ENCODE measurements around the gene PPP6R2.
"Not testable (repeated sequence)": the region's sequence is repeated elsewhere in the genome, so short reads cannot be mapped to it uniquely, and the experiment has no call there.

PPP6R2 gene

DNA sequence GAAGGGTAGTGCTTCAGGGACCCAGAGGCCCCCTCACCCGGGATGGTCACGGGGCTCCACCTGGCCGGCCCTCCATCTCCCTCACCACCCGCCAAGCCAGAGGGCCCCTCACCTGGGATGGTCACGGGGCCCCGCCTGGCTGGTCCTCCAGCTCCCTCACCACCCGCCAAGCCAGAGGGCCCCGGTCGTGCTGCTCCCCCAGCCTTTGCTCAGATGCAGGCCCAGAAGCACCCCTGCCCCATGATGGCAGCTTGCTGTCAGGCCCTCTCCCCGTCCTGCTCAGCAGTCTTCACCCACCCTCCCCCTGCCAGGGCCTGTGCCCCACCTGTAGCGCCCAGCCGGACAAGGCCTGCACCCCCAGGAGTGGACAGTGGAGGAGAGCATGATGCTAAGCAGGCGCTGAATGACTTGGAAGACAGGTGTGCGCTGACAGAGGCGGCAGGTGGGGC, 23.6 kb upstream of the PPP6R2 start:
- TF ChIP-seq, protein P1, sequence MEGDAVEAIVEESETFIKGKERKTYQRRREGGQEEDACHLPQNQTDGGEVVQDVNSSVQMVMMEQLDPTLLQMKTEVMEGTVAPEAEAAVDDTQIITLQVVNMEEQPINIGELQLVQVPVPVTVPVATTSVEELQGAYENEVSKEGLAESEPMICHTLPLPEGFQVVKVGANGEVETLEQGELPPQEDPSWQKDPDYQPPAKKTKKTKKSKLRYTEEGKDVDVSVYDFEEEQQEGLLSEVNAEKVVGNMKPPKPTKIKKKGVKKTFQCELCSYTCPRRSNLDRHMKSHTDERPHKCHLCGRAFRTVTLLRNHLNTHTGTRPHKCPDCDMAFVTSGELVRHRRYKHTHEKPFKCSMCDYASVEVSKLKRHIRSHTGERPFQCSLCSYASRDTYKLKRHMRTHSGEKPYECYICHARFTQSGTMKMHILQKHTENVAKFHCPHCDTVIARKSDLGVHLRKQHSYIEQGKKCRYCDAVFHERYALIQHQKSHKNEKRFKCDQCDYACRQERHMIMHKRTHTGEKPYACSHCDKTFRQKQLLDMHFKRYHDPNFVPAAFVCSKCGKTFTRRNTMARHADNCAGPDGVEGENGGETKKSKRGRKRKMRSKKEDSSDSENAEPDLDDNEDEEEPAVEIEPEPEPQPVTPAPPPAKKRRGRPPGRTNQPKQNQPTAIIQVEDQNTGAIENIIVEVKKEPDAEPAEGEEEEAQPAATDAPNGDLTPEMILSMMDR (IDR thresholded peaks at IDR 0.05; ENCODE audit: insufficient read depth, low read depth, low read length, missing control alignments): no peak
- no peak for DNase-seq (ENCODE audit: low read depth)
- no peak overlapping the region for H3K4me3 ChIP-seq (ENCODE audit: low read depth, low read length)

DNA sequence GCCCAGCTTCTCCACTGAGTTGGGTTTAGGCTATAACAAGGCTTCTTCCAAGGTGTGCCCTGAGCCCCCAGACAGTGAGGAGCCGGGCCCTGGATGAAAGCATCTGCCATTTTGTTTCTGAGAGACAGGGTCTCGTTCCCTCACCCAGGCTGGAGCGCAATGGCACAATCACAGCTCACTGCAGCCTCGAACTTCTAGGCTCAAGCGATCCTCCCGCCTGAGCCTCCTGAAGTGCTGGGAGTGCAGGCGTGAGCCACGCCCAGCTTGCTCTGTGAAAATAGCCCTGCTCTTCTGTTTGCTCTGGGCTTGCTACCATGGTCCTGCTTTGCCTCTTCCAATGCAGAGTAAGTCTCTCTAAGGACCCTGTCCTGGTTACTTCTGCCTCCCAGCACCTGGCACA, 23.0 kb upstream of the PPP6R2 start:
- no peak overlapping the region for H3K4me3 ChIP-seq (ENCODE audit: low read depth, low read length)
- DNase-seq (ENCODE audit: low read depth): no peak
- TF ChIP-seq, protein P1 (IDR thresholded peaks at IDR 0.05; ENCODE audit: insufficient read depth, low read depth, low read length, missing control alignments): no peak

DNA sequence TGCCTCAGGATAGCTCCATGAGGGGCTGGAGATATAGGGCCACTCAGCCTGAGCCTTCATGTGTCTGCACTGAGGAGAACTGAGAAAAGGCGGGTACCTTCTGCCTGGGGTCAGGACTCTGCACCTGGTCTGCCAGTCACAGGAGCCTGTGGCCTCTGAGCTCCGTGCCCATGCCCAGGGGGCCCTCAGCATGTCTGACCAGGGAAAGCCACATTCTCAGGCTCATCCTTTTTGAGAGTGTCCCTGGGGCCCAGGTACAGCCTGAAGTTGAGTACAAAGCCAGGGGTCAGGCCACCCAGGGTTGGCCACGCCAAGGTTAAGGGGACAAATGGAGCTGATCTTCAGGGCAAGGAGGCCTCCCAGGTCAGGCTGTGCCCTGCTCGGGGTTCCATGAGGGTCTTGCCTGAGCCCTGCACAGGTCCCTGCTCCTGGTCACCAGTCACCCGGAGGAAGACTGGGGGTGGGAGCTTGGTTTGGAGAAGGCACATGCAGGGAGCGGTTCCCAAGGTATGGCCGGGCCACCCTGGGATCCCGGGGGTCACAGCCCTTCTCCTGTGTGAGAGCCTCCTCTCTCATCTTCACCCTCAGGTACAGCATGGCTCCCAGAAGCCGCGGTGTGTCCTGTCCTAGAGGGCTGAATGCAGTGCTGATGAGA, 22.3 kb upstream of the PPP6R2 start:
- TF ChIP-seq, protein P1 (IDR thresholded peaks at IDR 0.05; ENCODE audit: insufficient read depth, low read depth, low read length, missing control alignments): no peak
- H3K4me3 ChIP-seq (ENCODE audit: low read depth, low read length): no peak overlapping the region
- no peak for DNase-seq (ENCODE audit: low read depth)

DNA sequence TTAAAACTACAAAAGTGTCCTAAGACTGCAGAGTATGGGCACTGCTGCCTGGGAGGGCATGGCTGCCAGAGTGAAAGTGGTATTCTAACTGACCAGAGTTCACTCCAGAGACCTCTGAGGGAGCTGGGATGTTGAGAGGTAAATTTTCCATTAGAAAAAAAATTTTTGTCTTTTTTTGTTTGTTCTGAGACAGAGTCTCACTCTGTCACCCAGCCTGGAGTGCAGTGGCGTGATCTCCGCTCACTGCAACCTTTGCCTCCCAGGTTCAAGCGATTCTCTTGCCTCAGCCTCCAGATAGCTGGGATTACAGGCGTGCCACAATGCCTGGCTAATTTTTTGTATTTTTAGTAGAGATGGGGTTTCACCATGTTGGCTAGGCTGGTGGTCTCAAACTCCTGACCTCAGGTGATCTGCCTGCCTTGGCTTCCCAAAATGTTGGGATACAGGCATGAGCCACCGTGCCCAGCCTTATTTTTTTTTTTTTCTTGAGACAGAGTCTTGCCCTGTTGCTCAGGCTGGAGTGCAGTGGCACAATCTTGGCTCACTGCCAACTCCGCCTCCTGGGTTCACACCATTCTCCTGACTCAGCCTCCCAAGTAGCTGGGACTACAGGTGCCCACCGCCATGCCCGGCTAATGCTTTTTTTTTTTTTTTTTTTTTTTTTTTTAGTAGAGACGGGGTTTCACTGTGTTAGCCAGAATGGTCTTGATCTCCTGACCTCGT, 20.6 kb upstream of the PPP6R2 start:
- not testable (repeated sequence) for DNase-seq (ENCODE audit: low read depth); H3K4me3 ChIP-seq (ENCODE audit: low read depth, low read length)

DNA sequence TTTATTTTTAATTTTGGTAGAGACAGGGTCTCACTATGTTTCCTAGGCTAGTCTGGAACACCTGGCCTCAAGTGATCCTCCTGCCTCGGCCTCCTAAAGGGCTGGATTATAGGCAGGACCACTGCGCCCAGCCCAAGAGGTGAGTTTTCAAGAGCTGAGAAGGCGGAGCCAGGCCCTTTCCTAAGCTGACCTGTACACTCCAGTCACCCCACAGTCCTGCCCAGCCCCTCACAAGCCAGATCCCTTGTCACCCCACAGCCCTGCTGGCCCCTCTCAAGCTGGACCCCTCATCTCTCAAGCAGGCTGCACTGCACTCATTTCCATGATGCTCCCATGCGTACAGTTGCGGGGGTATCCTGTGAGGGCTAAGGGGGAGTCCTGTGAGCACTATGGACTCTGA, 19.2 kb upstream of the PPP6R2 start:
- no peak for DNase-seq (ENCODE audit: low read depth)
- H3K4me3 ChIP-seq (ENCODE audit: low read depth, low read length): no peak overlapping the region
- TF ChIP-seq, protein P1 (IDR thresholded peaks at IDR 0.05; ENCODE audit: insufficient read depth, low read depth, low read length, missing control alignments): no peak

DNA sequence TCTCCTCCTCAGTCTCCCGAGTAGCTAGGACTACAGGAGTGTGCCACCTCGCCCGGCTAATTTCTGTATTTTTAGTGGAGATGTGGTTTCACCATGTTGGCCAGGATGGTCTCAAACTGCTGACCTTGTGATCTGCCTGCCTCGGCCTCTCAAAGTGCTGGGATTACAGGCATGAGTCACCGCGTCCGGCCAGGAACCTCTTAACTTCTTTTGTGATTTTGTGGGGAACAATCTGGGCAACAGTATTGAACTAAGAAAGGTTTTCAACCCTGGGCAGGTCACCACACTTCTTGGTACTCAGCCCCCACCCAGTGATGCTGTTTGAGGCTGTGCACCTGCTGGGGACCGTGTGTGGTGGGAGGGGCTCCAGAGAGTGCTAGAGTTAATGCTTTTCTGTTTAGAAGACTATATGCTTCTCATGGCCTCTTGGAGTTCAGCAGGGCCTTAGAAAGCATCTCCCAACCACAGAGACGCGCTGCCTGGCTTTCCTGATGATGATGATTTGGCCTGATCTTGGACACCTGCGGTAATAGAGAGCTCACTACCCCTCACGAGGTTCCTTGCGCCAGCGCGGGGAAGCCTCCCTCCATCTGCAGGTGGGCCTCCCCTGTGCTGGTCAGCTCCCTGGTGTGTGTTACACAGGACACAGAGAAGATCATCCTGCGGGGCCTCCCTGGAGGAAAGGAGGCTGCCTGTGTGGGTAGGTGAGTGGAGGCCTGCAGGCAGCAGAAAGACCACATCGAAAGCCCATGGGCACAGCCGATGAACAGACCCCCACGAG, 17.5 kb upstream of the PPP6R2 start:
- TF ChIP-seq, protein P1 (IDR thresholded peaks at IDR 0.05; ENCODE audit: insufficient read depth, low read depth, low read length, missing control alignments): no peak
- no peak for DNase-seq (ENCODE audit: low read depth)
- H3K4me3 ChIP-seq (ENCODE audit: low read depth, low read length): no peak overlapping the region
